ENCODE data around the gene NOXO1. TPM values are rescaled to one million over a fixed set of nuclear protein-coding genes. Genes with fewer than 3 reads are reported as not detected.
A peak's percentile ranks its signal among the peaks of the same experiment; 100 is the strongest.

Gene NOXO1
- total and polyA plus RNA-seq, 2 experiments from 2014 or later, result 2.0 to 2.6 TPM

- H2AFZ ChIP-seq, result peak overlapping the region; percentile 52; the same call in 1 of the 2 replicates
- Mint-ChIP-seq H3K27me3 (ENCODE audit: insufficient read depth, low read depth, poor library complexity) (peaks cover 24% of the 10 kb centered on the region), H3K27ac (no peak overlapping the region), H3K4me3 (no peak overlapping the region), H3K4me1 (0 out of 3 replicates have a peak, but pooled peaks cover 7% of the 10 kb centered on the region), H3K36me3 (ENCODE audit: low read depth) (peaks cover 4% of the 10 kb centered on the region), H3K9me3 (no peaks in the 10 kb centered on the region)
- H3K79me2 ChIP-seq (replicated peaks; ENCODE audit: insufficient read depth), result no peaks in the 10 kb centered on the region
- ATAC-seq, result no peak
- no peak overlapping the region for H3K27ac ChIP-seq (ENCODE audit: low read depth)
- H3K4me1 ChIP-seq (ENCODE audit: insufficient read depth), result 0 out of 2 replicates have a peak, but pooled peaks cover 2% of the 10 kb centered on the region
- H4K20me1 ChIP-seq (replicated peaks; ENCODE audit: insufficient read depth), result no peaks in the 10 kb centered on the region
- H3K9me2 ChIP-seq (ENCODE audit: insufficient read depth), result no peaks in the 10 kb centered on the region
- no peak for DNase-seq (ENCODE audit: low spot score)
- peaks cover 24% of the 10 kb centered on the region for H3K27me3 ChIP-seq (ENCODE audit: insufficient read depth)
- H3K4me3 ChIP-seq, result no peak overlapping the region
- no peak overlapping the region for H3K4me2 ChIP-seq
- no peaks in the 10 kb centered on the region for H3K36me3 ChIP-seq (ENCODE audit: insufficient read depth)
- H3F3A ChIP-seq (replicated peaks; ENCODE audit: low read depth), result no peaks in the 10 kb centered on the region
- TF ChIP-seq POLR2AphosphoS5 (IDR thresholded peaks at IDR 0.05; ENCODE audit: low read depth) (no peak), ZNF114 (CRISPR knock-in tag; IDR thresholded peaks at IDR 0.05) (no peak), STAT1 (IDR thresholded peaks at IDR 0.05; ENCODE audit: unreplicated experiment) (no peak), CREB1 (CRISPR knock-in tag; IDR thresholded peaks at IDR 0.05; ENCODE audit: low read depth) (no peak), NANOG (IDR thresholded peaks at IDR 0.05; ENCODE audit: borderline replicate concordance) (no peak), EZH2phosphoT487 (IDR thresholded peaks at IDR 0.05; ENCODE audit: unreplicated experiment) (no peak)
- TF ChIP-seq, protein P1, sequence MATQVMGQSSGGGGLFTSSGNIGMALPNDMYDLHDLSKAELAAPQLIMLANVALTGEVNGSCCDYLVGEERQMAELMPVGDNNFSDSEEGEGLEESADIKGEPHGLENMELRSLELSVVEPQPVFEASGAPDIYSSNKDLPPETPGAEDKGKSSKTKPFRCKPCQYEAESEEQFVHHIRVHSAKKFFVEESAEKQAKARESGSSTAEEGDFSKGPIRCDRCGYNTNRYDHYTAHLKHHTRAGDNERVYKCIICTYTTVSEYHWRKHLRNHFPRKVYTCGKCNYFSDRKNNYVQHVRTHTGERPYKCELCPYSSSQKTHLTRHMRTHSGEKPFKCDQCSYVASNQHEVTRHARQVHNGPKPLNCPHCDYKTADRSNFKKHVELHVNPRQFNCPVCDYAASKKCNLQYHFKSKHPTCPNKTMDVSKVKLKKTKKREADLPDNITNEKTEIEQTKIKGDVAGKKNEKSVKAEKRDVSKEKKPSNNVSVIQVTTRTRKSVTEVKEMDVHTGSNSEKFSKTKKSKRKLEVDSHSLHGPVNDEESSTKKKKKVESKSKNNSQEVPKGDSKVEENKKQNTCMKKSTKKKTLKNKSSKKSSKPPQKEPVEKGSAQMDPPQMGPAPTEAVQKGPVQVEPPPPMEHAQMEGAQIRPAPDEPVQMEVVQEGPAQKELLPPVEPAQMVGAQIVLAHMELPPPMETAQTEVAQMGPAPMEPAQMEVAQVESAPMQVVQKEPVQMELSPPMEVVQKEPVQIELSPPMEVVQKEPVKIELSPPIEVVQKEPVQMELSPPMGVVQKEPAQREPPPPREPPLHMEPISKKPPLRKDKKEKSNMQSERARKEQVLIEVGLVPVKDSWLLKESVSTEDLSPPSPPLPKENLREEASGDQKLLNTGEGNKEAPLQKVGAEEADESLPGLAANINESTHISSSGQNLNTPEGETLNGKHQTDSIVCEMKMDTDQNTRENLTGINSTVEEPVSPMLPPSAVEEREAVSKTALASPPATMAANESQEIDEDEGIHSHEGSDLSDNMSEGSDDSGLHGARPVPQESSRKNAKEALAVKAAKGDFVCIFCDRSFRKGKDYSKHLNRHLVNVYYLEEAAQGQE (IDR thresholded peaks at IDR 0.05; ENCODE audit: unreplicated experiment), result no peak
- TF ChIP-seq, protein P2, sequence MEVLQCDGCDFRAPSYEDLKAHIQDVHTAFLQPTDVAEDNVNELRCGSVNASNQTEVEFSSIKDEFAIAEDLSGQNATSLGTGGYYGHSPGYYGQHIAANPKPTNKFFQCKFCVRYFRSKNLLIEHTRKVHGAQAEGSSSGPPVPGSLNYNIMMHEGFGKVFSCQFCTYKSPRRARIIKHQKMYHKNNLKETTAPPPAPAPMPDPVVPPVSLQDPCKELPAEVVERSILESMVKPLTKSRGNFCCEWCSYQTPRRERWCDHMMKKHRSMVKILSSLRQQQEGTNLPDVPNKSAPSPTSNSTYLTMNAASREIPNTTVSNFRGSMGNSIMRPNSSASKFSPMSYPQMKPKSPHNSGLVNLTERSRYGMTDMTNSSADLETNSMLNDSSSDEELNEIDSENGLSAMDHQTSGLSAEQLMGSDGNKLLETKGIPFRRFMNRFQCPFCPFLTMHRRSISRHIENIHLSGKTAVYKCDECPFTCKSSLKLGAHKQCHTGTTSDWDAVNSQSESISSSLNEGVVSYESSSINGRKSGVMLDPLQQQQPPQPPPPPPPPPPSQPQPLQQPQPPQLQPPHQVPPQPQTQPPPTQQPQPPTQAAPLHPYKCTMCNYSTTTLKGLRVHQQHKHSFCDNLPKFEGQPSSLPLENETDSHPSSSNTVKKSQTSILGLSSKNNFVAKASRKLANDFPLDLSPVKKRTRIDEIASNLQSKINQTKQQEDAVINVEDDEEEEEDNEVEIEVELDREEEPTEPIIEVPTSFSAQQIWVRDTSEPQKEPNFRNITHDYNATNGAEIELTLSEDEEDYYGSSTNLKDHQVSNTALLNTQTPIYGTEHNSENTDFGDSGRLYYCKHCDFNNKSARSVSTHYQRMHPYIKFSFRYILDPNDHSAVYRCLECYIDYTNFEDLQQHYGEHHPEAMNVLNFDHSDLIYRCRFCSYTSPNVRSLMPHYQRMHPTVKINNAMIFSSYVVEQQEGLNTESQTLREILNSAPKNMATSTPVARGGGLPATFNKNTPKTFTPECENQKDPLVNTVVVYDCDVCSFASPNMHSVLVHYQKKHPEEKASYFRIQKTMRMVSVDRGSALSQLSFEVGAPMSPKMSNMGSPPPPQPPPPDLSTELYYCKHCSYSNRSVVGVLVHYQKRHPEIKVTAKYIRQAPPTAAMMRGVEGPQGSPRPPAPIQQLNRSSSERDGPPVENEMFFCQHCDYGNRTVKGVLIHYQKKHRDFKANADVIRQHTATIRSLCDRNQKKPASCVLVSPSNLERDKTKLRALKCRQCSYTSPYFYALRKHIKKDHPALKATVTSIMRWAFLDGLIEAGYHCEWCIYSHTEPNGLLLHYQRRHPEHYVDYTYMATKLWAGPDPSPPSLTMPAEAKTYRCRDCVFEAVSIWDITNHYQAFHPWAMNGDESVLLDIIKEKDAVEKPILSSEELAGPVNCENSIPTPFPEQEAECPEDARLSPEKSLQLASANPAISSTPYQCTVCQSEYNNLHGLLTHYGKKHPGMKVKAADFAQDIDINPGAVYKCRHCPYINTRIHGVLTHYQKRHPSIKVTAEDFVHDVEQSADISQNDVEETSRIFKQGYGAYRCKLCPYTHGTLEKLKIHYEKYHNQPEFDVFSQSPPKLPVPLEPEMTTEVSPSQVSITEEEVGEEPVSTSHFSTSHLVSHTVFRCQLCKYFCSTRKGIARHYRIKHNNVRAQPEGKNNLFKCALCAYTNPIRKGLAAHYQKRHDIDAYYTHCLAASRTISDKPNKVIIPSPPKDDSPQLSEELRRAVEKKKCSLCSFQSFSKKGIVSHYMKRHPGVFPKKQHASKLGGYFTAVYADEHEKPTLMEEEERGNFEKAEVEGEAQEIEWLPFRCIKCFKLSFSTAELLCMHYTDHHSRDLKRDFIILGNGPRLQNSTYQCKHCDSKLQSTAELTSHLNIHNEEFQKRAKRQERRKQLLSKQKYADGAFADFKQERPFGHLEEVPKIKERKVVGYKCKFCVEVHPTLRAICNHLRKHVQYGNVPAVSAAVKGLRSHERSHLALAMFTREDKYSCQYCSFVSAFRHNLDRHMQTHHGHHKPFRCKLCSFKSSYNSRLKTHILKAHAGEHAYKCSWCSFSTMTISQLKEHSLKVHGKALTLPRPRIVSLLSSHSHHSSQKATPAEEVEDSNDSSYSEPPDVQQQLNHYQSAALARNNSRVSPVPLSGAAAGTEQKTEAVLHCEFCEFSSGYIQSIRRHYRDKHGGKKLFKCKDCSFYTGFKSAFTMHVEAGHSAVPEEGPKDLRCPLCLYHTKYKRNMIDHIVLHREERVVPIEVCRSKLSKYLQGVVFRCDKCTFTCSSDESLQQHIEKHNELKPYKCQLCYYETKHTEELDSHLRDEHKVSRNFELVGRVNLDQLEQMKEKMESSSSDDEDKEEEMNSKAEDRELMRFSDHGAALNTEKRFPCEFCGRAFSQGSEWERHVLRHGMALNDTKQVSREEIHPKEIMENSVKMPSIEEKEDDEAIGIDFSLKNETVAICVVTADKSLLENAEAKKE (CRISPR knock-in tag; IDR thresholded peaks at IDR 0.05), result no peak
Measured at GRCh38 chr16:1933097-1933661, 48.1 kb downstream of the NOXO1 start.

Data from GM23338 (cell line).